ENCODE measurements around the gene MRGPRD. TPM values are rescaled to one million over a fixed set of nuclear protein-coding genes. Genes with fewer than 3 reads are reported as not detected.

Gene MRGPRD
- total RNA-seq (not detected in 2 replicates), polyA plus RNA-seq (not detected in 2 replicates), polyA minus RNA-seq (not detected in 2 replicates)
- not detected for total RNA-seq (2013)

GRCh38 chr11:68980776-68981065 lies at the start of gene MRGPRD:
Gene MRGPRD (minus strand): TSS chr11:68980986. CDS start chr11:68980986, 0 bp downstream.
- no peak within 1 kb of the TSS for H3K4me3 Mint-ChIP-seq
- H3K27ac Mint-ChIP-seq = no peak within 1 kb of the TSS
- no peak within 1 kb of the TSS for H3K9ac ChIP-seq (ENCODE audit: low read length)
- H3K79me2 ChIP-seq (ENCODE audit: control insufficient read depth, insufficient read depth, low read length) = no peaks in the 10 kb centered on the region
- intact Hi-C loops (cut with micrococcal nuclease) = no loop called here
- H3K4me3 ChIP-seq (ENCODE audit: control extremely low read depth in 1 of 5, extremely low read depth in 1 of 5, insufficient read depth in 1 of 5, low read depth in 2 of 5, low read length in 4 of 5) = no peak within 1 kb of the TSS
- no peaks in the 10 kb centered on the region for H3K4me1 Mint-ChIP-seq
- no peak for DNase-seq
- H3K27me3 Mint-ChIP-seq = peaks cover 23% of the 10 kb centered on the region
- no peak within 1 kb of the TSS for H3K4me2 ChIP-seq (replicated peaks; ENCODE audit: low read depth, low read length, poor library complexity, severe bottlenecking)
- no peak for ATAC-seq (ENCODE audit: low read depth)
- no peaks in the 10 kb centered on the region for H3K4me1 ChIP-seq (ENCODE audit: control insufficient read depth in 2 of 2, insufficient read depth in 2 of 2, low read length in 2 of 2)
- no peaks in the 10 kb centered on the region for H4K20me1 ChIP-seq (ENCODE audit: control insufficient read depth, insufficient read depth, low read length, poor library complexity, severe bottlenecking)
- POLR2A ChIA-PET = no interaction called here
- no peak within 1 kb of the TSS for H3K27ac ChIP-seq (ENCODE audit: low read length in 2 of 2)
- no peak within 1 kb of the TSS for H2AFZ ChIP-seq (ENCODE audit: insufficient read depth, low read depth, low read length, poor library complexity, severe bottlenecking)
- 83% methylated on average over 6 of the region's 8 CpGs for WGBS (ENCODE audit: insufficient coverage)
- peaks cover 3 to 4% (median 3%) of the 10 kb centered on the region in 3 donors for H3K9me3 ChIP-seq (ENCODE audit: control extremely low read depth in 1 of 3, control insufficient read depth in 2 of 3, insufficient read depth in 1 of 3, low read length in 2 of 3)
- H3K36me3 ChIP-seq (replicated peaks in 1 of 2; ENCODE audit: control extremely low read depth in 1 of 2, control insufficient read depth in 1 of 2, extremely low read depth in 1 of 2, insufficient read depth in 2 of 2, low read length in 1 of 2) = no peaks in the 10 kb centered on the region
- CTCF ChIA-PET = no interaction called here
- peaks cover 2% of the 10 kb centered on the region for H3K9me3 Mint-ChIP-seq (ENCODE audit: insufficient read depth)
- H3K27me3 ChIP-seq (replicated peaks in 1 of 4; ENCODE audit: control extremely low read depth in 1 of 4, control insufficient read depth in 3 of 4, insufficient read depth in 4 of 4, low read length in 3 of 4) = peaks cover 0 to 3% (median 0%) of the 10 kb centered on the region in 4 experiments
- TF ChIP-seq EZH2 (IDR thresholded peaks at IDR 0.05; ENCODE audit: borderline replicate concordance, insufficient read depth, low read depth, low read length, poor library complexity, severe bottlenecking) (no peak), CTCF (IDR thresholded peaks at IDR 0.05) (no peak)

- WGBS (ENCODE audit: insufficient coverage) = 95% methylated on average over 4 of the region's 6 CpGs
- no peak for TF ChIP-seq CTCF (IDR thresholded peaks at IDR 0.05)
- no peak for TF ChIP-seq EZH2 (IDR thresholded peaks at IDR 0.05; ENCODE audit: borderline replicate concordance, insufficient read depth, low read depth, low read length, poor library complexity, severe bottlenecking)
Measured at GRCh38 chr11:69030301-69030700, 49.5 kb upstream of the MRGPRD start.

More at GRCh38 chr11:69030301-69030700, 49.5 kb upstream of the MRGPRD start:
- DNase-seq (no peak), ATAC-seq (ENCODE audit: low read depth) (no peak)
- Histone ChIP-seq H3K9ac (ENCODE audit: low read length) (no peak overlapping the region), H2AFZ (ENCODE audit: insufficient read depth, low read depth, low read length, poor library complexity, severe bottlenecking) (no peak overlapping the region), H4K20me1 (ENCODE audit: control insufficient read depth, insufficient read depth, low read length, poor library complexity, severe bottlenecking) (no peaks in the 10 kb centered on the region), H3K4me3 (ENCODE audit: control extremely low read depth in 1 of 5, extremely low read depth in 1 of 5, insufficient read depth in 1 of 5, low read depth in 2 of 5, low read length in 4 of 5) (no peak overlapping the region), H3K4me2 (replicated peaks; ENCODE audit: low read depth, low read length, poor library complexity, severe bottlenecking) (no peak overlapping the region), H3K9me3 (ENCODE audit: control extremely low read depth in 1 of 3, control insufficient read depth in 2 of 3, insufficient read depth in 1 of 3, low read length in 2 of 3) (no peaks in the 10 kb centered on the region), H3K4me1 (ENCODE audit: control insufficient read depth in 2 of 2, insufficient read depth in 2 of 2, low read length in 2 of 2) (no peaks in the 10 kb centered on the region), H3K27me3 (replicated peaks in 1 of 4; ENCODE audit: control extremely low read depth in 1 of 4, control insufficient read depth in 3 of 4, insufficient read depth in 4 of 4, low read length in 3 of 4) (no peaks in the 10 kb centered on the region), H3K27ac (ENCODE audit: low read length in 2 of 2) (no peak overlapping the region), H3K79me2 (ENCODE audit: control insufficient read depth, insufficient read depth, low read length) (no peaks in the 10 kb centered on the region), H3K36me3 (replicated peaks in 1 of 2; ENCODE audit: control extremely low read depth in 1 of 2, control insufficient read depth in 1 of 2, extremely low read depth in 1 of 2, insufficient read depth in 2 of 2, low read length in 1 of 2) (no peaks in the 10 kb centered on the region)
- no peaks in the 10 kb centered on the region for H3K4me1 Mint-ChIP-seq
- H3K9me3 Mint-ChIP-seq (ENCODE audit: insufficient read depth) = no peaks in the 10 kb centered on the region
- POLR2A ChIA-PET = no interaction called here
- intact Hi-C loops (cut with micrococcal nuclease) = no loop called here
- CTCF ChIA-PET = no interaction called here
- peaks cover 10% of the 10 kb centered on the region for H3K27me3 Mint-ChIP-seq
- H3K27ac Mint-ChIP-seq = no peak overlapping the region
- H3K4me3 Mint-ChIP-seq = no peak overlapping the region
